ENCODE data around the gene KRTAP10-10. TPM values are rescaled to one million over a fixed set of nuclear protein-coding genes. Genes with fewer than 3 reads are reported as not detected.

Gene KRTAP10-10
- total RNA-seq, 1 experiment from 2014 or later: not detected

- Histone ChIP-seq H3K27me3 (replicated peaks; ENCODE audit: control insufficient read depth, insufficient read depth, low read length) (no peaks in the 10 kb centered on the region), H3K9me3 (peaks cover 12% of the 10 kb centered on the region; the same call in 1 of the 2 replicates), H3K4me3 (ENCODE audit: low read depth, low read length) (no peak overlapping the region), H3K4me1 (no peaks in the 10 kb centered on the region), H3K36me3 (ENCODE audit: control insufficient read depth, insufficient read depth, low read length) (no peaks in the 10 kb centered on the region)
- CTCF ChIA-PET: no interaction called here
- no peaks in the 10 kb centered on the region for H3K36me3 Mint-ChIP-seq (ENCODE audit: insufficient read depth, unreplicated experiment)
- no TSS peak for BruUV-seq (replicated peaks)
- DNase-seq: no peak
- intact Hi-C loops (cut with micrococcal nuclease; ENCODE audit: unreplicated experiment): no loop called here
- no peak for TF ChIP-seq CTCF (IDR thresholded peaks at IDR 0.05; ENCODE audit: insufficient read depth in 1 of 2, low read depth in 1 of 2, low read length in 1 of 2, severe bottlenecking in 1 of 2, unreplicated experiment in 1 of 2)
- no peak overlapping the region for H3K27ac Mint-ChIP-seq (ENCODE audit: unreplicated experiment)
- POLR2A ChIA-PET: no interaction called here
- peaks cover 27% of the 10 kb centered on the region for H3K9me3 Mint-ChIP-seq (ENCODE audit: unreplicated experiment)
- H3K4me1 Mint-ChIP-seq (ENCODE audit: low read depth, unreplicated experiment): no peaks in the 10 kb centered on the region
- peaks cover 21% of the 10 kb centered on the region for H3K27me3 Mint-ChIP-seq (ENCODE audit: insufficient read depth, unreplicated experiment)
- H3K4me3 Mint-ChIP-seq (ENCODE audit: unreplicated experiment): no peak overlapping the region
These were observed 27.5 kb downstream of the KRTAP10-10 start for GRCh38 chr21:44664691-44665090.

GRCh38 chr21:44666401-44667320, 29.5 kb downstream of the KRTAP10-10 start, which contains the start of gene KRTAP12-2:
TSS of gene KRTAP12-2 (minus strand) at chr21:44666927. CDS start at chr21:44666886, 41 bp downstream.
- no TSS peak for BruUV-seq (replicated peaks)
- no peak for TF ChIP-seq CTCF (IDR thresholded peaks at IDR 0.05; ENCODE audit: insufficient read depth in 1 of 2, low read depth in 1 of 2, low read length in 1 of 2, severe bottlenecking in 1 of 2, unreplicated experiment in 1 of 2)
- no peak for DNase-seq
- Histone ChIP-seq H3K9me3 (peaks cover 12% of the 10 kb centered on the region; the same call in 1 of the 2 replicates), H3K36me3 (ENCODE audit: control insufficient read depth, insufficient read depth, low read length) (no peaks in the 10 kb centered on the region), H3K4me1 (no peaks in the 10 kb centered on the region), H3K4me3 (ENCODE audit: low read depth, low read length) (no peak within 1 kb of the TSS), H3K27me3 (replicated peaks; ENCODE audit: control insufficient read depth, insufficient read depth, low read length) (no peaks in the 10 kb centered on the region)
- Mint-ChIP-seq H3K4me3 (ENCODE audit: unreplicated experiment) (no peak within 1 kb of the TSS), H3K9me3 (ENCODE audit: unreplicated experiment) (peaks cover 21% of the 10 kb centered on the region), H3K4me1 (ENCODE audit: low read depth, unreplicated experiment) (no peaks in the 10 kb centered on the region), H3K27me3 (ENCODE audit: insufficient read depth, unreplicated experiment) (peaks cover 16% of the 10 kb centered on the region), H3K27ac (ENCODE audit: unreplicated experiment) (no peak within 1 kb of the TSS), H3K36me3 (ENCODE audit: insufficient read depth, unreplicated experiment) (no peaks in the 10 kb centered on the region)
- intact Hi-C loops (cut with micrococcal nuclease; ENCODE audit: unreplicated experiment): no loop called here
- CTCF ChIA-PET: no interaction called here
- POLR2A ChIA-PET: no interaction called here

- no peak for DNase-seq
- no peak for TF ChIP-seq CTCF (IDR thresholded peaks at IDR 0.05; ENCODE audit: insufficient read depth in 1 of 2, low read depth in 1 of 2, low read length in 1 of 2, severe bottlenecking in 1 of 2, unreplicated experiment in 1 of 2)
- no peak overlapping the region for H3K4me3 ChIP-seq (ENCODE audit: low read depth, low read length)
- no peak overlapping the region for H3K4me3 Mint-ChIP-seq (ENCODE audit: unreplicated experiment)
- CTCF ChIA-PET: no interaction called here
- H3K27me3 Mint-ChIP-seq (ENCODE audit: insufficient read depth, unreplicated experiment): peaks cover 16% of the 10 kb centered on the region
- intact Hi-C loops (cut with micrococcal nuclease; ENCODE audit: unreplicated experiment): no loop called here
- POLR2A ChIA-PET: no interaction called here
- no peaks in the 10 kb centered on the region for H3K36me3 ChIP-seq (ENCODE audit: control insufficient read depth, insufficient read depth, low read length)
- H3K9me3 Mint-ChIP-seq (ENCODE audit: unreplicated experiment): peaks cover 16% of the 10 kb centered on the region
- H3K36me3 Mint-ChIP-seq (ENCODE audit: insufficient read depth, unreplicated experiment): no peaks in the 10 kb centered on the region
- H3K27me3 ChIP-seq (replicated peaks; ENCODE audit: control insufficient read depth, insufficient read depth, low read length): no peaks in the 10 kb centered on the region
- peaks cover 7% of the 10 kb centered on the region; the same call in 1 of the 2 replicates for H3K9me3 ChIP-seq
- no TSS peak for BruUV-seq (replicated peaks)
- H3K4me1 Mint-ChIP-seq (ENCODE audit: low read depth, unreplicated experiment): no peaks in the 10 kb centered on the region
- H3K4me1 ChIP-seq: no peaks in the 10 kb centered on the region
- H3K27ac Mint-ChIP-seq (ENCODE audit: unreplicated experiment): no peak overlapping the region
These were observed 30.5 kb downstream of the KRTAP10-10 start for GRCh38 chr21:44667612-44668011.
